ENCODE data around the gene CDC45. TPM values are rescaled to one million over a fixed set of nuclear protein-coding genes. Genes with fewer than 3 reads are reported as not detected.

CDC45 gene
- total and polyA plus RNA-seq, 2 of the 13 experiments (the other 11 are each of a cell fraction or from before 2014, with no cell fraction given) = 14.4 to 36.3 TPM

GRCh38 chr22:19537941-19538488 is 58.3 kb downstream of the CDC45 start (continued):
- TF ChIP-seq ZNF18 (CRISPR knock-in tag; IDR thresholded peaks at IDR 0.05; ENCODE audit: insufficient replicate concordance) (no peak), KAT7 (CRISPR knock-in tag; IDR thresholded peaks at IDR 0.05; ENCODE audit: borderline replicate concordance) (no peak)

GRCh38 chr22:19540394-19540793 is 60.7 kb downstream of the CDC45 start:
- ChIA-PET POLR2A (no interaction called here), CTCF (ENCODE audit: low intra/inter-chr PET ratio, low total read pairs) (no interaction called here)
- H3K4me2 ChIP-seq (ENCODE audit: low read depth, low read length) = no peak overlapping the region
- ATAC-seq (no peak), FAIRE-seq (no peak), DNase-seq (ENCODE audit: low spot score) (no peak)
- TF ChIP-seq MEIS2 (CRISPR knock-in tag; IDR thresholded peaks at IDR 0.05) = no peak
- no peak for TF ChIP-seq ZNF256 (CRISPR knock-in tag; conservative IDR thresholded peaks at IDR 0.05)
- TF ChIP-seq REXO4 (CRISPR knock-in tag; IDR thresholded peaks at IDR 0.05; ENCODE audit: borderline replicate concordance) = no peak
- TF ChIP-seq ZNF253 (CRISPR knock-in tag; IDR thresholded peaks at IDR 0.05; ENCODE audit: borderline replicate concordance) = no peak
- no peak for TF ChIP-seq ZNF512B (CRISPR knock-in tag; IDR thresholded peaks at IDR 0.05; ENCODE audit: borderline replicate concordance)
- no peak for TF ChIP-seq ZNF205 (CRISPR knock-in tag; IDR thresholded peaks at IDR 0.05)
- no peak for TF ChIP-seq CBFB (CRISPR knock-in tag; IDR thresholded peaks at IDR 0.05)
- TF ChIP-seq ZFP91 (CRISPR knock-in tag; IDR thresholded peaks at IDR 0.05; ENCODE audit: borderline replicate concordance) = no peak
- no peak for TF ChIP-seq ZNF124 (CRISPR knock-in tag; IDR thresholded peaks at IDR 0.05)
- TF ChIP-seq ARHGAP35 (CRISPR knock-in tag; IDR thresholded peaks at IDR 0.05; ENCODE audit: borderline replicate concordance) = no peak
- H3K79me2 ChIP-seq (ENCODE audit: insufficient read depth, low read length) = no peaks in the 10 kb centered on the region
- H3K4me3 ChIP-seq (replicated peaks in 1 of 3; ENCODE audit: insufficient read depth in 1 of 3, low read depth in 2 of 3, low read length in 3 of 3) = no peak overlapping the region
- no peaks in the 10 kb centered on the region for H3K9me3 ChIP-seq (ENCODE audit: low read length)
- peaks cover 20% of the 10 kb centered on the region for H3K4me1 ChIP-seq (ENCODE audit: insufficient read depth, low read length)
- in situ Hi-C loops (cut with HindIII; ENCODE audit: extremely low pct_ligation_motif_present, low pct_unique_long_range_greater_than_20kb) = loop anchor here (10.0 kb wide), 1 partner anchor 56 kb away; no protein-coding TSS in a partner anchor
- intact Hi-C loops (cut with micrococcal nuclease; ENCODE audit: unreplicated experiment) = no loop called here
- no peak overlapping the region for H3K9ac ChIP-seq (ENCODE audit: insufficient read depth, low read depth, low read length)
- BruUV-seq (replicated peaks) = no TSS peak
- no peak overlapping the region for H2AFZ ChIP-seq (ENCODE audit: low read length)
- no peaks in the 10 kb centered on the region for H3K36me3 ChIP-seq (replicated peaks in 1 of 2; ENCODE audit: control insufficient read depth in 1 of 2, insufficient read depth in 2 of 2, low read length in 2 of 2)
- peaks cover 0 to 15% of the 10 kb centered on the region in 2 experiments; a peak in 1 of 5 replicates for H3K27me3 ChIP-seq (ENCODE audit: control insufficient read depth in 1 of 2, insufficient read depth in 2 of 2, low read length in 2 of 2)
- no peaks in the 10 kb centered on the region for H4K20me1 ChIP-seq (ENCODE audit: insufficient read depth, low read length)
- H3K27ac ChIP-seq (ENCODE audit: extremely low read length, insufficient read depth, low read length) = no peak overlapping the region

Measured in HepG2 (cell line).